Suppressor macrophage treated with lipopolysaccharide for 1 hour (primary cell): Measurements from ENCODE around the gene PDLIM4.
A peak's percentile ranks its signal among the peaks of the same experiment; 100 is the strongest.

ENCODE experiments used
- DNase-seq, 3 donors: peaks; one replicate each; pipeline ENCODE4 v3.0.0-alpha.2; 2020 to 2022

PDLIM4 gene

DNA sequence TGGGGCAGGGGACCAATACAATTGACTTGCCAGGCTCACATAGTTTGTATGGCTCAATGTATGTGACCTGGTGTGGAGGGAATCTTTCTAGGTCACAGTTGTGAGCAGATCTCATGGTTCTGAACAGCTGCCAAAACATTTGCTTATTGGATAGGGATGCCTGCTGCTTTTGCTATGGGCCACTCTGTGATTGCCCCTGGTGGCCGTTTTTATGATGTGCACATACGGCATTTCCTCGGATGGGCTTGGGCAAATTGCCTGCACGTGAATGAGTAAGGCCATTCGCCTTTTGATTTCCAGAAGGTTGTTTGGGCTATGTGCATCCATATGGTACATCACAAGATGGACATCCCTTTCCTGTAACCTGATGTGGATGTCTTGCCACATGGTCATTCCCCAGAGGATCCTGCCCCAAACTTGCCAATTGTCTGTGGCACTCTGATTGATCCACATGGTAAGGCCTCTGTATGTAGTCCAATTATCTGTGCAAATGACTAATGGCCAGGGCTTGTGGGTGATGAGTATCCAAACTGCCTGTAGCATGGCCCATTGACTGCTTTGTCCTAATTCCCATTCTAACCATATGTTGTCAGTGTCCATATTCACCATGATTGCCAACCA lies 26.0 kb downstream of the PDLIM4 start:
- peak in 2 of 3 donors; percentile 35 to 37 for DNase-seq

- DNase-seq = no peak
Observed at GRCh38 chr5:132289097-132289496, 31.6 kb downstream of the PDLIM4 start.

GRCh38 chr5:132291026-132291425 lies 33.5 kb downstream of the PDLIM4 start:
- no peak for DNase-seq

DNA sequence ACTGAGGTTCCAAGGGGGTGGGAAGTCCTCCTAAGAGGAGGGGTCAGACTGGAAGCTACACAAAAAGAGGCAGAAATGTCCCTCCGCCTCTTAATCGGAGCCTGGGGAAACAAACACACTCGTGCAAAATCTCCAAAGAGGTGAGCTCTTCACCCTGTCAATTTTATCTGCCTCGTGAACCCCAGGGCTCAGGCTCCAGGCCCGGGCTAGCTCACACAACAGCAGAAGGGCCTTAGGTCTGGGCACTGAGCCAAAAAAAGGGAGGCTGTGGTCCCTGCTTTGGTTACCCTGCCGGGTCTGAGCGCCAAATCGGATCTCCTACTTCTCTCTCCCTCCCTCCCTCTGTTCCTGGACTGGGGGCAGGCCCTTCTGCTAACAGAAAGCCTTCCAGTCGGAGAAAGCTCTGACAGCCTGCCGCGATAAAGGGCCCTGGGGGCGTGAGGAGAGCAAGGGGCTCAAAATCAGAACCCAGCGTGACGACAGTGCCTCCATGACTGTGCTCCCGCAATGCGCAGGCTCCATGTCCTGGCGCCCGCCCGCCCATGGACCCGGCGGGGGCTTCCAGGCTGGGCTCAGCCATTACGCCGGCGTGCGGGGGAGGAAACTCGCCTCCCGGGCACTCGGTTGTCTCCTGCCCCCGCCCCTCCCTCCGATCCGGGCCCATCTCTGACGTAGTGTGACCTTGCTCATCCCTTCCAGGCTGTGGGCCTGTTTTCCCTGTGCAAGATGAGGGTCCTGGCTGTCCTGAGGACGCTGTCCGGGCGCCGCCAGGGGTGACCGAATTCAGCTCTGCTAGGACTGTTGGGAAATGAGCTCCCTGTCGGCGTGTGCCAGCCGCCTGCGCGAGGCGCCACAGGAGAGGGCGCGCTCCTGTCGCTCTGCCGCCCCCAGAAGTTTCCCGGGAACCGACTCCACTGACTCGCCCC lies 35.8 kb downstream of the PDLIM4 start:
- peak; percentile 94 to 97 (median 97) for DNase-seq

- DNase-seq = peak; percentile 97 to 99 (median 97)
Observed at GRCh38 chr5:132293992-132294727, 36.7 kb downstream of the PDLIM4 start, which contains the start of gene SLC22A4. Gene SLC22A4, plus strand, starts transcription at chr5:132294394. Its CDS starts 223 bp downstream, at chr5:132294617.

GRCh38 chr5:132294728-132295504 lies 37.4 kb downstream of the PDLIM4 start:
- DNase-seq = peak; percentile 94 to 97 (median 95)

GRCh38 chr5:132295505-132296411 lies 38.3 kb downstream of the PDLIM4 start:
- no peak for DNase-seq

- DNase-seq = no peak
Observed at GRCh38 chr5:132296412-132297016, 39.0 kb downstream of the PDLIM4 start.

GRCh38 chr5:132297211-132297940 lies 39.9 kb downstream of the PDLIM4 start:
- DNase-seq = no peak

GRCh38 chr5:132298298-132299212 lies 41.1 kb downstream of the PDLIM4 start:
- DNase-seq = peak; percentile 67 to 86 (median 74)

DNA sequence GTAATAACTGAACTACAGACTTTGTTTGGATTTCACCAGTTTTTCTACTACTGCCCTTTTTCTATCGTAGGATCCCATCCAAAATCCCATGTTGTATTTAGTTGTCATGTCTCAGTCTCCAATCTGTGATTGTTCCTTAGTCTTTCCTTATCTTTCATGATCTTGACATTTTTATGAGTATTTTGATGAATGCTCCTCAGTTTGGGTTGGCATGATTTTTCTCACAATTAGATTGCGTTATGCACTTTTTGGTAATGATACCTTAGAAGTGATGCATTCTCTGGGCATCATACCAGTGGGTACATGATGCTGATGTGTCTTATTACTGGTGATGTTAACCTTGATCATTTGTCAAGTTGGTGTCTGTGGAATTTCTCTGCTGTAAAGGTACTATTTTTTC lies 42.4 kb downstream of the PDLIM4 start:
- no peak for DNase-seq

GRCh38 chr5:132300577-132301343 lies 43.3 kb downstream of the PDLIM4 start:
- DNase-seq = no peak

DNA sequence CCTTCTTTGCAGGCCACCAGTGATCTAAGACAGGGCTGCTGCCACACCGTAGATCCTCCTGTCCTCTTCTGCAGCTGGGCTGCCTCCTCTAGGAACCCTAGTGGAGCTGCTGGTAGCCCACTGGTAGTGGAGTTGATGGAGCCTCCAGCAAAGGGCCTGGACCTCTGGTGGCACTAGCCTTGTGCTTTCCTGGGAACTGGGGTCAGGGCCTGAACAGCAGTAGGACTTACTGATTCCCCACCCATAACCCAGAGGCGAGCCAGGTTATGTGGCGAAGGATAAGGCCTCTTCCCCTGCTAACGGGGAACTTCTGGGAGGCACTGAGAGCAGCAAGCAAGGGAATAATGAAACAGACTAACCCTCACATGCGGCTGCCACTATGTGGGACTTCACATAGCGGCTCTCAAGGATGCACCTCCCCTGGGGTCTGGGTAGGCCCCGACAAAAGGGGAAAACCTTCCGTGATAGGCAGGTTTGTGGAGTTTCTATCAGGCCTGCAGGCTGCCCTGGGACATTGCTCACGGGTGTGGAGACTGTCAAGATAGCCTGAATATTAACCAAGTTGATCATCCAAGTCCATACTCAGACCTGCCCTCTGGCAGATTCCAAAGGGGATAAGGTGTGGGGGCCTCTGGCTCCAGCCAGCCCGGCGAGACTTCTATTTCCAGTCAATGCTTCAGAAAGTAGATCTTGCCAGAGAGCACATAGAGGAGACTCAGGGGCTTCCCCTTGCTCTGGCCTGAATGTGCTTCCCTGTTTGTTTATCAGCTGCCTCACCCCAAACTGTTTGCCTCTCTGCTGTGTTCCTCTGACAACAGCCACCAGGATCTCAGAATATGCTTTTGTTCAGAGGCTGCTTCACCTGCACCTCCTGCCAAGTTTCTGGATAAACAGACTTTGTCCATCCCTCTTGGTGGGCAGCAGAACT lies 44.1 kb downstream of the PDLIM4 start:
- DNase-seq = peak; percentile 54 to 64 (median 54)

DNA sequence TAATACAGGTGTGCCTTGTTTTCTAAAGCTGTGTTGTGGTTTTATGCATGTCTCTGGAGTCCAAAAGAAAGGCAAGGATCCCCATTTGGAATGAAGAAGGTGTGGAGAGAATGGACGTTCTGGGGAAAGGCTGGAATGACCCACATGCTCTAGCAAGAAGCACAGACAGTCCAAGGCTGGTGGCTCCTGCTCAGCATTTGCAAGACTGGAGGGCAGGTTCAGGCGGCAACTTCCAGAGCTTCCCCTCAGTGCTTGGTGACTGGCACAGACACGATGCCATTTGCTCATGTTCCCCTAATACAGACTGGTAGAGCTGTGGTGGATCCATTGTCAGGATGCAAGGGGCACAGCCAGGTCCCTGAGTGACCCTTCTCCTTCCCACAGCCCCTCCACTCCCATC lies 44.9 kb downstream of the PDLIM4 start:
- no peak for DNase-seq

DNA sequence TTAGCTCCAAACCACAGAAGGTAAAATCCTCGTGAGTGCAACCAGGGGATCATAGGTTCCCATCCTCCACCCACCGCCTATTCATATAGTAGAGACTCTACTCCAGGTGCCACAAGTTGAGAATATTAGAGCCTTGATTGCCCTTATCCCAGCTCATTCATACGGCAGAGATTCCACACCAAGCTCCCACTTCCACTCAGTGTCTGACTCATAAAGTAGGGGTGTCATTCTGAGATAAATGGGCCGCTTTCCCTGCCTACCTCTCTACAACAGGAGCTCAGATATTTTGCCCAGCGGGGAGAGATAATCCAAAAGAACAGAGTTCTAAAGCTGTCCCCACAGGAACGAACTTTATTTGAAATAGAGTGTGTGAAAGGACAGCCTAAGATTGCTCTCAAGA lies 46.1 kb downstream of the PDLIM4 start:
- no peak for DNase-seq

DNA sequence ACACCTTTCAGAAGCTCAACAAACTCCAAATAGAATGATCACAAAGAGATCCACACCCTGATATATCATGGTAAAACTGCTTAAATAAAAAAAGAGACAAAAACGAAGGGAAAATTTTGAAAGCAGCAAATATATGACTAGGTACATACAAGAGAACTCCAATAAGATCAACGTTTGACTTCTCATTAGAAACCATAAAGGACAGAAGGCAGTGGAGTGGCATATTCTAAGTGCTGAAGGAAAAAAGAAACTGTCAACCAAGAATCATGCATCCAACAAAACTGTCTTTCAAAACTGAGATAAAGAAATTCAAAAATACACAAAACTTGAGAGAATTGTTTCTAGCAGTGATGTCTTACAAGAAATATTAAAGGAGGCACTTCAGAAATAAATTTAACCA lies 47.9 kb downstream of the PDLIM4 start:
- DNase-seq = no peak

GRCh38 chr5:132308701-132309100 lies 51.2 kb downstream of the PDLIM4 start:
- DNase-seq = no peak
